ENCODE measurements around the gene ELAVL3. TPM values are rescaled to one million over a fixed set of nuclear protein-coding genes. Genes with fewer than 3 reads are reported as not detected.

Gene ELAVL3
- polyA plus RNA-seq, 1 donor from 2014 or later: 38.7 TPM

GRCh38 chr19:11437955-11438354, 42.9 kb downstream of the ELAVL3 start:
- no peak overlapping the region for H3K4me3 ChIP-seq (ENCODE audit: low read length)
- H3K27me3 ChIP-seq (ENCODE audit: insufficient read depth, low read depth, low read length): no peaks in the 10 kb centered on the region
- no peaks in the 10 kb centered on the region for H3K36me3 ChIP-seq (ENCODE audit: insufficient read depth, low read length)
- H3F3A ChIP-seq (ENCODE audit: insufficient read depth, low read length, poor library complexity, severe bottlenecking): no peaks in the 10 kb centered on the region
- H3K9me2 ChIP-seq (ENCODE audit: insufficient read depth, low read length): no peaks in the 10 kb centered on the region
- H3K9ac ChIP-seq (ENCODE audit: low read length): no peak overlapping the region
- no peak overlapping the region for H3K4me2 ChIP-seq (ENCODE audit: low read length)
- no peak for TF ChIP-seq EZH2 (IDR thresholded peaks at IDR 0.05; ENCODE audit: borderline replicate concordance, insufficient read depth, low read length, poor library complexity, severe bottlenecking)
- no peak for TF ChIP-seq CTCF (IDR thresholded peaks at IDR 0.05; ENCODE audit: poor library complexity, severe bottlenecking)
- TF ChIP-seq SMC3 (conservative IDR thresholded peaks at IDR 0.05; ENCODE audit: poor library complexity): no peak
- no peak for TF ChIP-seq TAF1 (IDR thresholded peaks at IDR 0.05; ENCODE audit: low read depth)
- TF ChIP-seq REST (IDR thresholded peaks at IDR 0.05; ENCODE audit: borderline replicate concordance): no peak
- no peak for TF ChIP-seq POLR2AphosphoS5 (IDR thresholded peaks at IDR 0.05)
- no peak for TF ChIP-seq RAD21 (conservative IDR thresholded peaks at IDR 0.05)
- no peak for TF ChIP-seq MXI1 (conservative IDR thresholded peaks at IDR 0.05; ENCODE audit: poor library complexity, severe bottlenecking)
- TF ChIP-seq EP300 (conservative IDR thresholded peaks at IDR 0.05; ENCODE audit: poor library complexity, severe bottlenecking): no peak
- H3K79me2 ChIP-seq (replicated peaks; ENCODE audit: insufficient read depth, low read length): peaks cover 15% of the 10 kb centered on the region
- no peak overlapping the region for H2AFZ ChIP-seq (ENCODE audit: low read depth, low read length)
- no peaks in the 10 kb centered on the region for H3K9me3 ChIP-seq (ENCODE audit: low read length)
- no peaks in the 10 kb centered on the region for H4K20me1 ChIP-seq (ENCODE audit: insufficient read depth)
- no peak overlapping the region for H3K27ac ChIP-seq (ENCODE audit: low read length)

GRCh38 chr19:11435833-11436313, 45.0 kb downstream of the ELAVL3 start:
- Histone ChIP-seq H3K9me3 (ENCODE audit: low read length) (no peaks in the 10 kb centered on the region), H3K9me2 (ENCODE audit: insufficient read depth, low read length) (no peaks in the 10 kb centered on the region), H3K4me2 (ENCODE audit: low read length) (peak overlapping the region; percentile 88), H3K79me2 (replicated peaks; ENCODE audit: insufficient read depth, low read length) (peaks cover 15% of the 10 kb centered on the region), H3K4me3 (ENCODE audit: low read length) (peak overlapping the region; percentile 74), H3K27me3 (ENCODE audit: insufficient read depth, low read depth, low read length) (no peaks in the 10 kb centered on the region), H4K20me1 (ENCODE audit: insufficient read depth) (no peaks in the 10 kb centered on the region), H3F3A (ENCODE audit: insufficient read depth, low read length, poor library complexity, severe bottlenecking) (no peaks in the 10 kb centered on the region), H3K27ac (ENCODE audit: low read length) (peak overlapping the region; percentile 90), H3K9ac (ENCODE audit: low read length) (peak overlapping the region; percentile 80), H2AFZ (ENCODE audit: low read depth, low read length) (peak overlapping the region; percentile 49), H3K36me3 (ENCODE audit: insufficient read depth, low read length) (no peaks in the 10 kb centered on the region)
- TF ChIP-seq EZH2 (IDR thresholded peaks at IDR 0.05; ENCODE audit: borderline replicate concordance, insufficient read depth, low read length, poor library complexity, severe bottlenecking) (no peak), REST (IDR thresholded peaks at IDR 0.05; ENCODE audit: borderline replicate concordance) (no peak), EP300 (conservative IDR thresholded peaks at IDR 0.05; ENCODE audit: poor library complexity, severe bottlenecking) (no peak), CTCF (IDR thresholded peaks at IDR 0.05; ENCODE audit: poor library complexity, severe bottlenecking) (no peak), TAF1 (IDR thresholded peaks at IDR 0.05; ENCODE audit: low read depth) (peak; percentile 20), SMC3 (conservative IDR thresholded peaks at IDR 0.05; ENCODE audit: poor library complexity) (no peak)
